Mesothelial cell of epicardium (in vitro differentiated cells): ENCODE results near the gene RBFOX1. TPM values are rescaled to one million over a fixed set of nuclear protein-coding genes. Genes with fewer than 3 reads are reported as not detected.

Experiments
- DNase-seq, 2 experiments: peaks; one replicate each; pipeline ENCODE4 v3.0.0; 2021; ENCODE audit warnings: low spot score in 2 of 2; ENCODE audit not compliant: unreplicated experiment in 2 of 2
- H3K27ac Mint-ChIP-seq: 2 replicates; pipeline ENCODE4 v1.8.0; 2021; ENCODE audit warnings: mixed read lengths
- H3K27me3 Mint-ChIP-seq: 2 replicates; pipeline ENCODE4 v1.8.0; 2021; ENCODE audit warnings: low read depth, mixed read lengths
- H3K36me3 Mint-ChIP-seq: 2 replicates; pipeline ENCODE4 v1.8.0; 2021; ENCODE audit warnings: mixed read lengths
- H3K4me1 Mint-ChIP-seq: 2 replicates; pipeline ENCODE4 v1.8.0; 2021; ENCODE audit warnings: mixed read lengths
- H3K4me3 Mint-ChIP-seq: 2 replicates; pipeline ENCODE4 v1.8.0; 2021; ENCODE audit warnings: mild to moderate bottlenecking, moderate library complexity, mixed read lengths
- H3K9me3 Mint-ChIP-seq: 2 replicates; pipeline ENCODE4 v1.8.0; 2021; ENCODE audit warnings: mixed read lengths
- CTCF ChIP-seq: fragments of 200-600 bp; sonication (generic); IDR thresholded peaks from one replicate; pipeline ENCODE4 v1.5.0; 2021; ENCODE audit warnings: antibody characterized with exemption; ENCODE audit not compliant: unreplicated experiment
- total RNA-seq: library from RNA; stranded (reverse); gene quantifications from 3 replicates; pipeline ENCODE4 v1.2.1, GENCODE V29; 2021

RBFOX1 gene
- total RNA-seq, 1 donor from 2014 or later = 0.67 TPM

- no peak overlapping the region for H3K27ac Mint-ChIP-seq
- peaks cover 30% of the 10 kb centered on the region for H3K27me3 Mint-ChIP-seq
- no peak overlapping the region for H3K4me3 Mint-ChIP-seq
- no peak for TF ChIP-seq CTCF
- DNase-seq = no peak
- H3K36me3 Mint-ChIP-seq = no peaks in the 10 kb centered on the region
- peaks cover 2% of the 10 kb centered on the region for H3K4me1 Mint-ChIP-seq
- H3K9me3 Mint-ChIP-seq = no peaks in the 10 kb centered on the region
Observed at GRCh38 chr16:7420079-7420478, 87.4 kb downstream of the RBFOX1 start.

- Mint-ChIP-seq H3K36me3 (no peaks in the 10 kb centered on the region), H3K27me3 (peaks cover 34% of the 10 kb centered on the region), H3K9me3 (no peaks in the 10 kb centered on the region)
Observed at GRCh38 chr16:7420843-7421242, 88.2 kb downstream of the RBFOX1 start.

DNA sequence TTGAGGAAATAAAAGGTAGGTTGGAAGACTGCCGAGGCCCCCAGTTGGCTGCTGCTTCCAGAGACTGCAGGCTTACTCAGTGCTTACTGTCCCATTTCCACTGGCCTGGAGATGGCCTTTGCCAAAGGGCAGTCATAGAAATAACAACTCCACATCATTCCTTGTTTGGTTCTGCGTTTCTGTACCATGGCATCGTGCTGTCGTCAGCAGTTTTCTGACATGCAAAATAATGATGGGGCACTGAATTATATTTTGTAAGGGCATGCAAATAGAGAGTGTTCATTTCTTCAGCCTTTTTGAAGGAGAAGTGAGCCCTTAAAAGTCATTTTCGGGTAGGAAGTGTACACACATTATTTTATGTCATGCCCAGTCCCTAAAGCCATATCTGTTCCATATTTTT lies 88.9 kb downstream of the RBFOX1 start:
- no peaks in the 10 kb centered on the region for H3K36me3 Mint-ChIP-seq
- DNase-seq = no peak
- H3K9me3 Mint-ChIP-seq = no peaks in the 10 kb centered on the region
- peaks cover 2% of the 10 kb centered on the region for H3K4me1 Mint-ChIP-seq
- no peak for TF ChIP-seq CTCF
- H3K27ac Mint-ChIP-seq = no peak overlapping the region
- H3K4me3 Mint-ChIP-seq = no peak overlapping the region
- H3K27me3 Mint-ChIP-seq = peaks cover 31% of the 10 kb centered on the region

More at GRCh38 chr16:7420843-7421242, 88.2 kb downstream of the RBFOX1 start:
- Mint-ChIP-seq H3K27ac (no peak overlapping the region), H3K4me3 (no peak overlapping the region), H3K4me1 (peaks cover 2% of the 10 kb centered on the region)
- DNase-seq = no peak
- TF ChIP-seq CTCF = no peak

DNA sequence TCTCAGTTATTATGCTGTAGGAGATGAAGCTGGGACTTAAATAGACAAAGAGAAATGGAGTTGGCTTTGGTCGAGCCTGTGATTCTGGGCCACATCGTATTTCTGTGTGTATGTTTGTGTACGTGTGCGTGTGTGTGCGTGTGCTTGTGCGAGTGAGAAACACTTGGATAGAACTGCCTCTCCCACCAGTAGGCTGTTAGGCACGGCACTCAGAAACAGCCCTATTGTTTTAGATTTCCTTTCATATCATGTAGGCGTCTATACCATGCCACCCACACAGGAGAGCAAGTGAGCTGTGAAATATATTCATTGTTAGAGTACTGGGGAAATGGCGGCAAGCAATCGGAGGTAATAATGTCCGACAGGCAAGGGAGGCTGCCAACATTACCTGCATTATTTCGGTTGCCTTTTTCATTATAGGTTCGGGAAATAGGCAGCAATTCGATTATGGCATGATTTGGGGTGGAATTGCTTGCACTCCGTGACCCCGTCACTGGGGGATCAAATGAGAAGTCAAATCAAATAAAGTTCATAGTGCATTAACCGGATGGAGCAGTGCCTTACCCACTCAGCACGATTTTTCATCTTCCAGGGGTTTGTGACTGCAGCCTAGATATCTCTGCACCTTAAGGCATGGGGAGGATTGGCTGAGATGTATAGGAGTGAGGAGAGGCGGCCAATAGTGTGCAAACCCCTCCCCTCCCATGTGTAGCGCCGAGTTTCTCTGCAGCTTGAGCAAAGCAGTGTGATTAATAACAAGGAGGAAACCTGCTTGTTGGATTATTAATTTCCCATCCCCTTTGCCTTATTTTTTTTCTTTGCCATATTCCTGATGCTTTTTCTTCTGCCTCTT lies 89.6 kb downstream of the RBFOX1 start:
- no peak for TF ChIP-seq CTCF
- no peak for DNase-seq
- no peak overlapping the region for H3K4me3 Mint-ChIP-seq
- peaks cover 2% of the 10 kb centered on the region for H3K4me1 Mint-ChIP-seq
- no peaks in the 10 kb centered on the region for H3K9me3 Mint-ChIP-seq
- peaks cover 31% of the 10 kb centered on the region for H3K27me3 Mint-ChIP-seq
- no peak overlapping the region for H3K27ac Mint-ChIP-seq
- no peaks in the 10 kb centered on the region for H3K36me3 Mint-ChIP-seq

- Mint-ChIP-seq H3K27me3 (peaks cover 25% of the 10 kb centered on the region), H3K36me3 (no peaks in the 10 kb centered on the region), H3K27ac (no peak overlapping the region), H3K4me1 (peaks cover 2% of the 10 kb centered on the region), H3K9me3 (no peaks in the 10 kb centered on the region), H3K4me3 (no peak overlapping the region)
- DNase-seq = no peak
- no peak for TF ChIP-seq CTCF
Observed at GRCh38 chr16:7423434-7424044, 90.9 kb downstream of the RBFOX1 start.
